GM18861 (cell line): Measurements from ENCODE around the gene ADCY7.

Experiments used
- ATAC-seq: cut with Tn5 transposase; IDR thresholded peaks from one replicate; pipeline ENCODE4 v1.9.1; 2021; ENCODE audit not compliant: unreplicated experiment

ADCY7 gene

DNA sequence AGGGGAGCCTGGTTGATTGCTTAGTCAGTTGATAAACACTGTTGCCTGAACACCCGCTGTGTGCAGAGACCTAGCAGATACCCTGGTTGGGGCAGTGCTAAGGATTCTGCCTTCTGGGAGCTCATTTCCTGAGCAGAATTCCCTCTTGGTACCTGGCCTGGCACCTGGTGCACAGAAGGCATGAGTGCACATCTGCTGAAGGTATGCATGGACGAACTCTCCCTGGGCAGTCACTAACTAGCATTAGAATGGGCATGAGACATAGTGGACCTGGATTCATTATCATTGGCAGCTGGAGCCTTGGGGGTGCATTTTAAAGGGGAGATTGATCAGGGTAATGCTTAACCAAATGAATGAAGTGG is 13.1 kb downstream of the ADCY7 start:
- ATAC-seq, result no peak

GRCh38 chr16:50280932-50281331 is 14.6 kb downstream of the ADCY7 start:
- no peak for ATAC-seq

GRCh38 chr16:50281391-50282009 is 15.1 kb downstream of the ADCY7 start:
- no peak for ATAC-seq

DNA sequence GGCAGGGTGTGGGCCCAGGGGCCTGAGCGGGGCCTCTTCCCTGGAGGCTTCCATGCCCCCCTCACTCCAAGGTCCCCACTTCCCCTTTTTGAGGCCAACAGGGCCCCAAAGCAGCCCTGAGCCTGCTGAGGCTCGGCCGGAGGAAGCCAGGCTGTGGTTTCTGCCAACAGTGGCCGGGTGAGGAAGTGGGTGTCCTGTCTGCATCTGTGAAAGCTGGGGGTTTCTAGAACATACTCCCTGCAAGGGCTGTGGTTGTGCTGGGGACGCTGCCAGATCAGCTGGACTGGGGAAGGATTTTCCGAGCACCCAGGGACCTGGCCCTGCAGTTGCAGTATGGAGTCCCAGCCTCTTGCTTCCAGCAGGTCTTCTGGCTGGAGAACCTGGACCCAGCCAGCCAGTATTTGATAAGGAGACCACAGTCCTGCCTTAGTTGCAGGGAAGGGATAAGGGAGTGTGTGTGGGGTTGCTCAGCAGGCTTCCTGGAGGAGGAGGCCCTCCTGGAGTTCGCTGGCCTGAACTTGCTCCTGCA is 15.7 kb downstream of the ADCY7 start:
- ATAC-seq, result peak; percentile 87

GRCh38 chr16:50282955-50283631 is 16.7 kb downstream of the ADCY7 start:
- no peak for ATAC-seq

DNA sequence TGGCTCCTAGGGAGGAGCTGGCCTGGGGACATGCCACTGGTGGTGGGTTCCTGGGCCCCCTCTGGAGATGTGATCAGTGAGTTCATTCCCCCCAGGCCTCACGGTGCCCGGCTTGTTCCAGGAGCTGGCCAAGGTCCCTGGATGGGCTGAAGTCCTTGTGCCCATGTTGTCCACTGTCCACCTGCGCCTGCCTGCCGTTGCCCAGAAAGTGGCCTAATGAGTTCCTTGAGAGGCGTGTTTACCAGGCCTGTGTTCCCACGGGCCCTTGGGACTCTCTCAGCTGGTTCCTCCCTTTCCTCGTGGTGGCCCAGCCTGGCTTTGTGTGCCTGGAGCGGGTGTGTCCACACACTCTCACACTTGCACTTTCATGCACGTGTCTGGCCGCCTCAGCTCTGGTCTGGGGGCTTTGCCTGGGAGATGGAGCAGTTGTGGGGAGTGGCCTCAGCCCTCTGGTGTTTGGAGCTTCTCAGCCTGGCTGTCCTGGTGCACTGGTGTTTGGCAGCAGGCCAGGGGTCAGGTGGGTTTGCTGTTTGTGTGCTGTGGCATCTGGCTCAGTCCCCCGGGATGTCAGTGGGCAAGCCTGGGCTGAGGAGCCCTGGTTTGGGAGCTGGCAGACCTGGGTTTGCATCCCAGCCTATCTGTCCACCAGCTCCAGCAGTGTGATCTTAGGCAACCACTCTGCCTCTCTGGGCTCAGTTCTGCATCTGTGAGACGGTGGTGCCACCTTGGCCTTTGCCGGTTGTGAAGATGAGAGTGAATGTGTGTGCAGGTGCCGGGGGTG is 18.0 kb downstream of the ADCY7 start:
- ATAC-seq, result no peak

- ATAC-seq, result no peak
Observed at GRCh38 chr16:50285406-50286003, 19.2 kb downstream of the ADCY7 start.

DNA sequence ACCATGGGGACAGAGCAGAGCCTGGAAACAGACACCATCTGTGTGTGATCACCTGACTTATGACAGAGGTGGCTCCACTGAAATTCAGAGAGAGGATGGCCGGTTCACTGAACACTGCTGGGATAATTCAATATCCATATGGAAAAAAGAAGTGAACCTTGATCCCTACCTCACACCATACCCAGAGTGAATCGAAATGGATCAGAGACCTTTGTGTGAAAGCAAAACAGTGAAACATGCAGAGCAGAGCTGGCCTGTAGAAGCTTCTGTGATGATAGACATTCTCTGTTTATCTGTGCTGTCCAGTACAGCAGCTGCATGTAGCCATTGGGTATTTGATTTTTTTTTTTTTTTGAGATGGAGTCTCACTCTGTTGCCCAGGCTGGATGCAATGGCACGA is 20.3 kb downstream of the ADCY7 start:
- no peak for ATAC-seq

DNA sequence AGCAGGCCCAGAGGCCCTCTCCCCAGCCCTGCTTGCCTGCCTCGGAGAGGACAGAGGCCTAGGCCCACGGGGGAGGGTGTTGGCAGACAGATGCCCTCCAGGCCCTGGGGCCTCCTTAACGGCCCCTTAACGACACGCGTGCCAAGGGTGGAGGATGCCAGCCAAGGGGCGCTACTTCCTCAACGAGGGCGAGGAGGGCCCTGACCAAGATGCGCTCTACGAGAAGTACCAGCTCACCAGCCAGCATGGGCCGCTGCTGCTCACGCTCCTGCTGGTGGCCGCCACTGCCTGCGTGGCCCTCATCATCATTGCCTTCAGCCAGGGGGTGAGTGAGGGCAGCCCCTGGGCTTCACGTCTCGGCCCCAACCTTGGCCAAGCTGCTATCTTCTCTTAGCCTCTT is 21.7 kb downstream of the ADCY7 start:
- ATAC-seq, result no peak

GRCh38 chr16:50288920-50289319 is 22.6 kb downstream of the ADCY7 start:
- ATAC-seq, result no peak

DNA sequence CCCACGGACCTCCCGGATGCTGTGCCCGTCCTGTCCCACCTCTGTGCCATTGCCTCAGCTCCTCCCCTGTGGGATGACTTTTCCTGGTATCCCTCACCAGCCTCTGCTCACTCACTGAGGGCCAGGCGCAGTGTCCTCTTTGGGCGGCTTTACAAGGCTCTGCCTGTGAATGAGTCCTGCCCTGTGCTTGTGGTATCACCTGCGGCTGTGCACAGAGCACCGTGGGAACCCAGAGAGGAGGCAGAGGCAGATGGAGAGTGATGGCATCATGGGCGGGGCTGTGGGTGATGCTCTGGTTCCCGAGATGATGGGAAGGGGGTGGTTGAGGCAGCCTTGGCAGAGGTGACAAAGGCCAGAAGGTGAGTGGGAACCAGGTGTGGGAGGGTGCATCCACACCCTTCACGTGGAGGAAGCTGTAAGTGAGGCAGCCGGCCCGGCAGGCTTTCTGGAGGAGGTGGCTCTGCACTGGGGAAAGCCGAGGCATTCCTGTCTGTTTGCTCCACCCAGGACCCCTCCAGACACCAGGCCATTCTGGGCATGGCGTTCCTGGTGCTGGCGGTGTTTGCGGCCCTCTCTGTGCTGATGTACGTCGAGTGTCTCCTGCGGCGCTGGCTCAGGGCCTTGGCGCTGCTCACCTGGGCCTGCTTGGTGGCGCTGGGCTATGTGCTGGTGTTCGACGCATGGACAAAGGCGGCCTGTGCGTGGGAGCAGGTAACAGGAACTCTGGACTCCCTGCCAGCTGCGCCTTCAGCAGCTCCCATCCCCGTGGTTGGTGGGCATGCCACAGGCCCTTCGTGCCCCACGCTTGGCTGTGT is 23.8 kb downstream of the ADCY7 start:
- ATAC-seq, result no peak

DNA sequence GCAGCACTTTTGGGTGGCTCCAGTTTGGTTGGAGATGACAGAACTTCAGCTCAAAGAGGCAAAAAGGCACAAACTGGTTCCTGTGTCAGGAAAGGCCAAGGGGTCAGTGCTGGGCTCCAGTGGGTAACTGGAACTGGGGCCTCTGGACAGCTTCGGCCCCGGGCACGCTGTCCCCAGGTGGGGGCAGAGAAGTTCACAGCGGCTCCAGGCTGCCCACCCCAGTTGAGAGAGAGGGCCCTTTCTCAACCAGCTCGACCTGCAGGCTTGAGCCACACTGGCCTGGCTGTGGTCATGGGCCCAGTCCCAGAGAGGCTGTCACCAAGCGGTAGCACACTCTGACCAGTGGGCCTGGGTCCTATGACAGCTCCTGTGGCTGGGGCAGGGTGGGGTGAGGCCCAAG is 24.5 kb downstream of the ADCY7 start:
- ATAC-seq, result no peak

- no peak for ATAC-seq
Observed at GRCh38 chr16:50291719-50292565, 25.6 kb downstream of the ADCY7 start.

- ATAC-seq, result no peak
Observed at GRCh38 chr16:50292566-50292948, 26.2 kb downstream of the ADCY7 start.

GRCh38 chr16:50293041-50293783 is 26.9 kb downstream of the ADCY7 start:
- ATAC-seq, result no peak

DNA sequence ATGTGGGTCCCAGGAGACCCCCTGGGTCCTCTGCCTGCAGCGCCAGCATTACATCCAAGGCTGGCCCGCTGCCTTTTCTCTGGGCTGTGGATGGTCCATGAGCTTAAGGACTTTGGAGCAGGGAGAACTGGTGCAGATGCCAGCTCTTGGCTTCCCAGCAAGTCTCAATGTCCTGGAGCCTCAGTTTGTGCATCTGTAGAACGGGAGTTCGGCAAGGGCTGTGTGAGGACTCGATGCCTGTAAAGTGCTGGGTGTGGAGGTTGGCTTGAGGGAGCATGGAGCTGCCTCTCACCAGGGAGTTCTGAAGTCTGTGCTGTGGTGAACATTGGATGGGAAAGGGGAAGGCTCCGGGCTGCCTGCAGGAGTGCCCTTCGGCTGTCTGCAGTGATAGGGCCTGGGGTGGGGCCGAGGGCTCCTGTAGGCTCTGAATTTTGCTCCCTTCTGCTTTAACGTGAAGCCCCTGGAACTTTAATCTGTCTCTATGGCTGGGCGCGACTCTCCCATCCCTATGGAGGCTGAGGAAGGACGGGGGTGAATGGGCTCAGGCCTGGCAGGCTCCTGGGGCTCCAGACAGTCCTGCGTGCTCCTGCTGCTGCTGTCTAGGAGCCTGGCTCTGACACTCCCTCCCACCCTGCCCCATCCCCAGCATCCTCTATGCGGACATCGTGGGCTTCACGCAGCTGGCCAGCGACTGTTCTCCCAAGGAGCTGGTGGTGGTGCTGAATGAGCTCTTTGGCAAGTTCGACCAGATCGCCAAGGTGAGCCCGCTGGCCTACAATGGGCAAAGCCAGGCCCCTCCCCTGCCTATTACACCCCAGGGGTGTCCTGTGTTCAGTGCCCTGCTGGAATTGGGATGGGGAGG is 27.9 kb downstream of the ADCY7 start:
- no peak for ATAC-seq

DNA sequence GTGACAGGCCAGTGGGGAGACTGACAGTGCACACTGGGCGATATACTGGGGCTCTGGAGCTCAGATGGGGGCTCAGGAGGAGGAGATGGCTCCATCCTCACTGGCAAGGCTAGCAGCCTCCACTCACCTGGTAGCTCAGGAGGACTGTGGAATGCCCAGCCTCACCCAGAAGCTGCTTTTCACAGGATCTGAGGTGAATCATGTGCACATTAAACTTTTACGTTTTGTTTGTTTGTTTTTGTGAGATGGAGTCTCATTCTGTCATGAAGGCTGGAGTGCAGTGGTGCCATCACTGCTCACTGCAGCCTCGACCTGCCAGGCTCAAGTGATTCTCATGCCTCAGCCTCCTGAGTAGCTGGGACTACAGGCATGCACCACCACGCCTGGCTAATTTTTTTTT is 28.6 kb downstream of the ADCY7 start:
- ATAC-seq, result no peak

DNA sequence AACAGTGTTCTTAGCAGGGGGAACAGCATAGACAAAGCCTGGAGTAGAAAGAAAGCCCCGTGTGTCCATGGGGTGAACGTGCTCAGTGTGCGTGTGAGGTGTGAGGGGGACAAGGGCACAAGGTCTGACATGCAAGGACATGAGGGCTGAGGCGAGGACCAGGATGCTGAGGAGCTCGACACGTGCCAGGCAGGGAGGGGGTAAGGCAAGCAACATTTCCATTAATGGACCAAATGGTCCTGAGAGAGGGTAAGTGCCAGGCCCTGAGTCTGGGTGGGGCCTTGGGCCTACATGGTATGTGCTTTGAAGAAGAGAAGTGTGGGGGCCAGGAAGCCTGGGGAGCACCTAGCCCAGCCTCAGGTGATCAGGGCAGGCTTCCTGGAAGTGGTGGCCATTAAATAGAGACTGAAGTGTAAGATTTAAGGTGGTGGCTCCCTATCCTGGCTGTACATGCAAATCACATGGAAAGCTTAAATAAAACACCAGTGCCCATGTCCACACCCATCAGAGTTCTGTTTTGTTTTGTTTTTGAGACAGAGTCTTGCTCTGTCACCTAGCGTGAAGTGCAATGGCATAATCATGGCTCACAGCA is 29.3 kb downstream of the ADCY7 start:
- ATAC-seq, result no peak
